ENCODE results near the gene LLCFC1. TPM values are rescaled to one million over a fixed set of nuclear protein-coding genes. Genes with fewer than 3 reads are reported as not detected.

LLCFC1 gene
- total and polyA plus RNA-seq, 4 donors, result not detected

GRCh38 chr7:142962991-142963390, 23.7 kb downstream of the LLCFC1 start:
- no peak overlapping the region for H3K9ac ChIP-seq (ENCODE audit: low read depth in 1 of 2, low read length in 2 of 2)
- 44% methylated on average over 1 of the region's 1 CpG for WGBS
- no peaks in the 10 kb centered on the region for H3K36me3 ChIP-seq (ENCODE audit: control insufficient read depth in 4 of 4, insufficient read depth in 3 of 4, low read depth in 1 of 4, low read length in 3 of 4)

GRCh38 chr7:142963993-142964392, 24.7 kb downstream of the LLCFC1 start:
- no peak for DNase-seq (ENCODE audit: low spot score)
- H3K4me1 ChIP-seq (ENCODE audit: control insufficient read depth in 4 of 4, insufficient read depth in 4 of 4, low read length in 3 of 4), result no peaks in the 10 kb centered on the region
- no peak for TF ChIP-seq JUND (IDR thresholded peaks at IDR 0.05)
- TF ChIP-seq SP1 (IDR thresholded peaks at IDR 0.05), result no peak
- no peak for TF ChIP-seq MAX (IDR thresholded peaks at IDR 0.05)
- TF ChIP-seq, protein P1, sequence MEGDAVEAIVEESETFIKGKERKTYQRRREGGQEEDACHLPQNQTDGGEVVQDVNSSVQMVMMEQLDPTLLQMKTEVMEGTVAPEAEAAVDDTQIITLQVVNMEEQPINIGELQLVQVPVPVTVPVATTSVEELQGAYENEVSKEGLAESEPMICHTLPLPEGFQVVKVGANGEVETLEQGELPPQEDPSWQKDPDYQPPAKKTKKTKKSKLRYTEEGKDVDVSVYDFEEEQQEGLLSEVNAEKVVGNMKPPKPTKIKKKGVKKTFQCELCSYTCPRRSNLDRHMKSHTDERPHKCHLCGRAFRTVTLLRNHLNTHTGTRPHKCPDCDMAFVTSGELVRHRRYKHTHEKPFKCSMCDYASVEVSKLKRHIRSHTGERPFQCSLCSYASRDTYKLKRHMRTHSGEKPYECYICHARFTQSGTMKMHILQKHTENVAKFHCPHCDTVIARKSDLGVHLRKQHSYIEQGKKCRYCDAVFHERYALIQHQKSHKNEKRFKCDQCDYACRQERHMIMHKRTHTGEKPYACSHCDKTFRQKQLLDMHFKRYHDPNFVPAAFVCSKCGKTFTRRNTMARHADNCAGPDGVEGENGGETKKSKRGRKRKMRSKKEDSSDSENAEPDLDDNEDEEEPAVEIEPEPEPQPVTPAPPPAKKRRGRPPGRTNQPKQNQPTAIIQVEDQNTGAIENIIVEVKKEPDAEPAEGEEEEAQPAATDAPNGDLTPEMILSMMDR (IDR thresholded peaks at IDR 0.05; ENCODE audit: low read depth, low read length, missing input control), result no peak
- H3K4me3 ChIP-seq (ENCODE audit: low read depth in 1 of 3, low read length in 3 of 3), result no peak overlapping the region
- H3K9ac ChIP-seq (ENCODE audit: low read depth in 1 of 2, low read length in 2 of 2), result no peak overlapping the region
- no peak overlapping the region for H3K27ac ChIP-seq (ENCODE audit: low read depth in 1 of 2, low read length in 2 of 2)
- no peaks in the 10 kb centered on the region for H3K36me3 ChIP-seq (ENCODE audit: control insufficient read depth in 4 of 4, insufficient read depth in 3 of 4, low read depth in 1 of 4, low read length in 3 of 4)
- peaks cover 0 to 3% (median 0%) of the 10 kb centered on the region in 4 donors for H3K27me3 ChIP-seq (ENCODE audit: control insufficient read depth in 4 of 4, insufficient read depth in 4 of 4, low read length in 3 of 4)
- no peaks in the 10 kb centered on the region for H3K9me3 ChIP-seq (ENCODE audit: control insufficient read depth in 4 of 4, low read length in 3 of 4)
- WGBS, result 91% methylated on average over 2 of the region's 2 CpGs

More at GRCh38 chr7:142962991-142963390, 23.7 kb downstream of the LLCFC1 start:
- Histone ChIP-seq H3K27ac (ENCODE audit: low read depth in 1 of 2, low read length in 2 of 2) (no peak overlapping the region), H3K4me1 (ENCODE audit: control insufficient read depth in 4 of 4, insufficient read depth in 4 of 4, low read length in 3 of 4) (no peaks in the 10 kb centered on the region), H3K9me3 (ENCODE audit: control insufficient read depth in 4 of 4, low read length in 3 of 4) (no peaks in the 10 kb centered on the region), H3K27me3 (ENCODE audit: control insufficient read depth in 4 of 4, insufficient read depth in 4 of 4, low read length in 3 of 4) (peaks cover 0 to 3% (median 0%) of the 10 kb centered on the region in 4 donors), H3K4me3 (ENCODE audit: low read depth in 1 of 3, low read length in 3 of 3) (no peak overlapping the region)
- no peak for TF ChIP-seq FOXA1 (IDR thresholded peaks at IDR 0.05)
- TF ChIP-seq YY1 (IDR thresholded peaks at IDR 0.05), result no peak
- TF ChIP-seq JUND (IDR thresholded peaks at IDR 0.05), result no peak
- TF ChIP-seq, protein P2, sequence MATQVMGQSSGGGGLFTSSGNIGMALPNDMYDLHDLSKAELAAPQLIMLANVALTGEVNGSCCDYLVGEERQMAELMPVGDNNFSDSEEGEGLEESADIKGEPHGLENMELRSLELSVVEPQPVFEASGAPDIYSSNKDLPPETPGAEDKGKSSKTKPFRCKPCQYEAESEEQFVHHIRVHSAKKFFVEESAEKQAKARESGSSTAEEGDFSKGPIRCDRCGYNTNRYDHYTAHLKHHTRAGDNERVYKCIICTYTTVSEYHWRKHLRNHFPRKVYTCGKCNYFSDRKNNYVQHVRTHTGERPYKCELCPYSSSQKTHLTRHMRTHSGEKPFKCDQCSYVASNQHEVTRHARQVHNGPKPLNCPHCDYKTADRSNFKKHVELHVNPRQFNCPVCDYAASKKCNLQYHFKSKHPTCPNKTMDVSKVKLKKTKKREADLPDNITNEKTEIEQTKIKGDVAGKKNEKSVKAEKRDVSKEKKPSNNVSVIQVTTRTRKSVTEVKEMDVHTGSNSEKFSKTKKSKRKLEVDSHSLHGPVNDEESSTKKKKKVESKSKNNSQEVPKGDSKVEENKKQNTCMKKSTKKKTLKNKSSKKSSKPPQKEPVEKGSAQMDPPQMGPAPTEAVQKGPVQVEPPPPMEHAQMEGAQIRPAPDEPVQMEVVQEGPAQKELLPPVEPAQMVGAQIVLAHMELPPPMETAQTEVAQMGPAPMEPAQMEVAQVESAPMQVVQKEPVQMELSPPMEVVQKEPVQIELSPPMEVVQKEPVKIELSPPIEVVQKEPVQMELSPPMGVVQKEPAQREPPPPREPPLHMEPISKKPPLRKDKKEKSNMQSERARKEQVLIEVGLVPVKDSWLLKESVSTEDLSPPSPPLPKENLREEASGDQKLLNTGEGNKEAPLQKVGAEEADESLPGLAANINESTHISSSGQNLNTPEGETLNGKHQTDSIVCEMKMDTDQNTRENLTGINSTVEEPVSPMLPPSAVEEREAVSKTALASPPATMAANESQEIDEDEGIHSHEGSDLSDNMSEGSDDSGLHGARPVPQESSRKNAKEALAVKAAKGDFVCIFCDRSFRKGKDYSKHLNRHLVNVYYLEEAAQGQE (IDR thresholded peaks at IDR 0.05), result no peak
- TF ChIP-seq ZBTB33 (IDR thresholded peaks at IDR 0.05), result no peak
- TF ChIP-seq HNF4A (conservative IDR thresholded peaks at IDR 0.05), result no peak
- TF ChIP-seq RXRA (IDR thresholded peaks at IDR 0.05), result no peak
- TF ChIP-seq EGR1 (IDR thresholded peaks at IDR 0.05; ENCODE audit: low read depth in 2 of 2), result no peak
- no peak for TF ChIP-seq HNF4G (IDR thresholded peaks at IDR 0.05)
- TF ChIP-seq MAX (IDR thresholded peaks at IDR 0.05), result no peak
- TF ChIP-seq NR2F2 (IDR thresholded peaks at IDR 0.05), result no peak
- TF ChIP-seq GABPA (IDR thresholded peaks at IDR 0.05 in 1 of 2, conservative IDR thresholded peaks at IDR 0.05 in 1 of 2), result no peak
- TF ChIP-seq TAF1 (conservative IDR thresholded peaks at IDR 0.05), result no peak
- TF ChIP-seq, protein P3, sequence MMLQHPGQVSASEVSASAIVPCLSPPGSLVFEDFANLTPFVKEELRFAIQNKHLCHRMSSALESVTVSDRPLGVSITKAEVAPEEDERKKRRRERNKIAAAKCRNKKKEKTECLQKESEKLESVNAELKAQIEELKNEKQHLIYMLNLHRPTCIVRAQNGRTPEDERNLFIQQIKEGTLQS (IDR thresholded peaks at IDR 0.05), result no peak
- DNase-seq (ENCODE audit: low spot score), result no peak
